ENCODE data around the gene CARHSP1. TPM values are rescaled to one million over a fixed set of nuclear protein-coding genes. Genes with fewer than 3 reads are reported as not detected.
A peak's percentile ranks its signal among the peaks of the same experiment; 100 is the strongest.

CARHSP1 gene
- polyA plus RNA-seq, 3 donors, result 32.0 to 60.3 (median 52.0) TPM

DNA sequence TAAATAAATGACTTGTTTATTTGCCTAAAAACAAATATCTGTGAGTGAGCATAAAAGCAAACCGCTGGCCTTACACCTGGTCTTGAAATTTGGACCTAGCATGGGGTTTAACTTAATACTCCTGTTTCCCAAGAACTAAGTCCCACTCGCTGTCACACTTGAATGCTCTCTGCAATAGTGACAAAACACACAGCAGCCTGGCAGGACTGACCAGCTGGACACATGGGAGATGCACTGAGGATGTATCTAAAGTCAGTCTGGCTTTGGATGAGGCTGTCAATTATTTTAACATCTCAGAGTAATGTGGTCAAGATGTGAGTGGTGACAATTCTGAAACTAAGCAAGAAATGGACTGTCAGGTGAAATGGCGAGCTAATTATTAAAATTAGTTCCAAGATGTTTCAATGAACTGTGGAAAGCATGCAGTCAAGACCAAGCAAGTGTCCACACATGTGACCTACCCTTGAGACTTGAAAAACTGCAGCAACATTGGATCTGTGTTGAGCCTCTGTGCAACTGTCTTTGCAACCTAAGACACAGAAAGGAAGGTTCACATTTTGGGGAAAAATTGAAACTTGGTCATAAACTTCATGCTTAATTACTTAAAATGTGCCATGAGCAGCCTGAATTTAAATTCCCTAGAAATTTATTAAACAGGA is 30.0 kb upstream of the CARHSP1 start:
- intact Hi-C loops (cut with micrococcal nuclease), result no loop called here
- H3K27ac Mint-ChIP-seq, result no peak overlapping the region

DNA sequence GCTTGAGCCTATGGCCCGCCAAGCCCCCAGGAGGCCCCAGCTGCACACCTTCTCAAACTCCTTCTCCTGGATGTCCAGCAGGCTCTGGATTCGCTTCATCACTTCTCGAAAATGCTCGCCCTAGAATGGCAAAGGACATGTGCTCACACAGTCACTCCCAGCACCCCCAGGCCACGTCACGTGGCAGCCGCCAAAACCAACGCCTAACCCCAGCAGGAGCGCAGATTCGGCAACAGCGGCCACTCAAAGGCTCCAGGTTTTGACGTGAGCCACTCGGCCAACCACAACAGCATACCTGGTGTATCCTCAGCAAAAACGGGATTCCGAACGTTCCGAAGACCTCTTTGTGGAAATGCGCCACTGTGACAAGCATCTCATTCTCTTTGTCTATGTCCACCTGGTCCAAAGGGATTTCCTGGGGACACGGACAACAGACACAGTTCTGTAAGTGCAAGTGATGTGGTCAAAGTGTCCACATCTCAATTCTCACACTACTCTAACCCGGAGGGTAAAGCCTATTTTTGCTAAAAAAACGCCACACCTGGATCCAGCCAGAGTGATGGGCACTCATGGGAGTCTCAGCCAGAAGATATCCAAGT is 26.0 kb upstream of the CARHSP1 start:
- intact Hi-C loops (cut with micrococcal nuclease), result no loop called here
- peaks cover 75% of the 10 kb centered on the region for H4K20me1 ChIP-seq (ENCODE audit: insufficient read depth, low read length)
- no peak for DNase-seq

More for the DNA sequence above, 30.0 kb upstream of the CARHSP1 start:
- H3K27me3 ChIP-seq (ENCODE audit: control insufficient read depth in 2 of 2, insufficient read depth in 2 of 2, low read length in 2 of 2), result no peaks in the 10 kb centered on the region
- H3K4me3 Mint-ChIP-seq, result no peak overlapping the region
- H3K4me2 ChIP-seq (replicated peaks; ENCODE audit: extremely low read depth, low read length, poor library complexity, severe bottlenecking), result no peak overlapping the region
- TF ChIP-seq, protein P1, sequence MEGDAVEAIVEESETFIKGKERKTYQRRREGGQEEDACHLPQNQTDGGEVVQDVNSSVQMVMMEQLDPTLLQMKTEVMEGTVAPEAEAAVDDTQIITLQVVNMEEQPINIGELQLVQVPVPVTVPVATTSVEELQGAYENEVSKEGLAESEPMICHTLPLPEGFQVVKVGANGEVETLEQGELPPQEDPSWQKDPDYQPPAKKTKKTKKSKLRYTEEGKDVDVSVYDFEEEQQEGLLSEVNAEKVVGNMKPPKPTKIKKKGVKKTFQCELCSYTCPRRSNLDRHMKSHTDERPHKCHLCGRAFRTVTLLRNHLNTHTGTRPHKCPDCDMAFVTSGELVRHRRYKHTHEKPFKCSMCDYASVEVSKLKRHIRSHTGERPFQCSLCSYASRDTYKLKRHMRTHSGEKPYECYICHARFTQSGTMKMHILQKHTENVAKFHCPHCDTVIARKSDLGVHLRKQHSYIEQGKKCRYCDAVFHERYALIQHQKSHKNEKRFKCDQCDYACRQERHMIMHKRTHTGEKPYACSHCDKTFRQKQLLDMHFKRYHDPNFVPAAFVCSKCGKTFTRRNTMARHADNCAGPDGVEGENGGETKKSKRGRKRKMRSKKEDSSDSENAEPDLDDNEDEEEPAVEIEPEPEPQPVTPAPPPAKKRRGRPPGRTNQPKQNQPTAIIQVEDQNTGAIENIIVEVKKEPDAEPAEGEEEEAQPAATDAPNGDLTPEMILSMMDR (IDR thresholded peaks at IDR 0.05), result no peak
- no peak for DNase-seq
- WGBS (ENCODE audit: insufficient coverage), result 100% methylated on average over 2 of the region's 3 CpGs
- H2AFZ ChIP-seq (ENCODE audit: insufficient read depth, low read depth, low read length, poor library complexity, severe bottlenecking), result no peak overlapping the region
- no peak overlapping the region for H3K27ac ChIP-seq (ENCODE audit: low read depth in 1 of 2, low read length in 2 of 2)
- peaks cover 96 to 100% of the 10 kb centered on the region in 2 donors for H3K36me3 ChIP-seq (replicated peaks in 1 of 2; ENCODE audit: control insufficient read depth in 1 of 2, insufficient read depth in 2 of 2, low read length in 2 of 2)
- H3K9me3 Mint-ChIP-seq, result no peaks in the 10 kb centered on the region
- H3K4me1 ChIP-seq (ENCODE audit: control insufficient read depth in 1 of 2, insufficient read depth in 2 of 2, low read length in 2 of 2), result no peaks in the 10 kb centered on the region
- no peak overlapping the region for H3K9ac ChIP-seq (ENCODE audit: insufficient read depth, low read length, poor library complexity, severe bottlenecking)
- H3K9me3 ChIP-seq (replicated peaks in 1 of 2; ENCODE audit: control insufficient read depth in 1 of 2, insufficient read depth in 1 of 2, low read length in 2 of 2), result no peaks in the 10 kb centered on the region
- peaks cover 92 to 98% of the 10 kb centered on the region in 2 donors for H3K36me3 Mint-ChIP-seq
- no peak overlapping the region for H3K4me3 ChIP-seq (replicated peaks in 1 of 3; ENCODE audit: low read depth in 2 of 3, low read length in 3 of 3)
- peaks cover 0 to 2% (median 0%) of the 10 kb centered on the region in 3 donors for H3K27me3 Mint-ChIP-seq (ENCODE audit: low read depth in 3 of 3)
- no peaks in the 10 kb centered on the region for H3K4me1 Mint-ChIP-seq
- peaks cover 54% of the 10 kb centered on the region for H4K20me1 ChIP-seq (ENCODE audit: insufficient read depth, low read length)
- no peaks in the 10 kb centered on the region for H3K79me2 ChIP-seq (ENCODE audit: insufficient read depth, low read length)

More for the DNA sequence above, 26.0 kb upstream of the CARHSP1 start:
- WGBS (ENCODE audit: insufficient coverage), result 98% methylated on average over 20 of the region's 21 CpGs
- Mint-ChIP-seq H3K27ac (peak overlapping the region in 3 of 7 donors; percentile 28 to 50 (median 31)), H3K36me3 (peaks cover 94 to 98% of the 10 kb centered on the region in 2 donors), H3K4me1 (no peaks in the 10 kb centered on the region), H3K4me3 (no peak overlapping the region), H3K9me3 (no peaks in the 10 kb centered on the region), H3K27me3 (ENCODE audit: low read depth in 3 of 3) (peaks cover 0 to 2% (median 0%) of the 10 kb centered on the region in 3 donors)
- Histone ChIP-seq H3K4me3 (replicated peaks in 1 of 3; ENCODE audit: low read depth in 2 of 3, low read length in 3 of 3) (no peak overlapping the region), H3K79me2 (ENCODE audit: insufficient read depth, low read length) (no peaks in the 10 kb centered on the region), H3K4me2 (replicated peaks; ENCODE audit: extremely low read depth, low read length, poor library complexity, severe bottlenecking) (no peak overlapping the region), H3K36me3 (replicated peaks in 1 of 2; ENCODE audit: control insufficient read depth in 1 of 2, insufficient read depth in 2 of 2, low read length in 2 of 2) (peaks cover 96 to 100% of the 10 kb centered on the region in 2 donors), H2AFZ (ENCODE audit: insufficient read depth, low read depth, low read length, poor library complexity, severe bottlenecking) (no peak overlapping the region), H3K4me1 (ENCODE audit: control insufficient read depth in 1 of 2, insufficient read depth in 2 of 2, low read length in 2 of 2) (no peaks in the 10 kb centered on the region), H3K27ac (ENCODE audit: low read depth in 1 of 2, low read length in 2 of 2) (no peak overlapping the region), H3K9me3 (replicated peaks in 1 of 2; ENCODE audit: control insufficient read depth in 1 of 2, insufficient read depth in 1 of 2, low read length in 2 of 2) (no peaks in the 10 kb centered on the region), H3K9ac (ENCODE audit: insufficient read depth, low read length, poor library complexity, severe bottlenecking) (no peak overlapping the region), H3K27me3 (ENCODE audit: control insufficient read depth in 2 of 2, insufficient read depth in 2 of 2, low read length in 2 of 2) (no peaks in the 10 kb centered on the region)
- TF ChIP-seq, protein P1 (IDR thresholded peaks at IDR 0.05), result no peak
